ENCODE measurements around the gene PPP1R15A. TPM values are rescaled to one million over a fixed set of nuclear protein-coding genes. Genes with fewer than 3 reads are reported as not detected.
"Not testable (repeated sequence)": the region's sequence is repeated elsewhere in the genome, so short reads cannot be mapped to it uniquely, and the experiment has no call there.

The PPP1R15A gene
- total RNA-seq, 3 donors from 2014 or later = 31.8 to 47.7 (median 44.6) TPM

GRCh38 chr19:48879025-48879637 is 6.9 kb downstream of the PPP1R15A start:
- Histone ChIP-seq H3K4me3 (no peak overlapping the region), H3K4me1 (ENCODE audit: low read depth) (peaks cover 22% of the 10 kb centered on the region), H3K9me3 (no peaks in the 10 kb centered on the region), H3K36me3 (ENCODE audit: low read depth) (no peaks in the 10 kb centered on the region)
- ATAC-seq (no peak), DNase-seq (no peak)
- no peak for TF ChIP-seq CTCF (IDR thresholded peaks at IDR 0.05)
- intact Hi-C loops (cut with DNase I, micrococcal nuclease) = loop anchor here in 1 of 2 donors (10.0 kb wide), 1 partner anchor 86 kb away; the partner anchor contains the start of gene FTL

- H3K9me3 ChIP-seq; H3K4me3 ChIP-seq; ATAC-seq; H3K36me3 ChIP-seq (ENCODE audit: low read depth); DNase-seq: not testable (repeated sequence)
- intact Hi-C loops (cut with DNase I, micrococcal nuclease) = loop anchor here in 1 of 2 donors (10.0 kb wide), 1 partner anchor 85 kb away; the partner anchor contains the start of gene FTL
- peaks cover 17% of the 10 kb centered on the region for H3K4me1 ChIP-seq (ENCODE audit: low read depth)
Measured at GRCh38 chr19:48879696-48880095, 7.5 kb downstream of the PPP1R15A start.

- no peak for TF ChIP-seq CTCF (IDR thresholded peaks at IDR 0.05)
- DNase-seq = no peak
- H3K9me3 ChIP-seq = no peaks in the 10 kb centered on the region
- ATAC-seq = peak; percentile 75
- H3K36me3 ChIP-seq (ENCODE audit: low read depth) = no peaks in the 10 kb centered on the region
- H3K4me1 ChIP-seq (ENCODE audit: low read depth) = no peaks in the 10 kb centered on the region
- H3K4me3 ChIP-seq = no peak overlapping the region
- intact Hi-C loops (cut with DNase I, micrococcal nuclease) = no loop called here
Measured at GRCh38 chr19:48881741-48882657, 9.8 kb downstream of the PPP1R15A start.

- intact Hi-C loops (cut with DNase I, micrococcal nuclease) = no loop called here
- Histone ChIP-seq H3K4me1 (ENCODE audit: low read depth) (no peaks in the 10 kb centered on the region), H3K4me3 (no peak overlapping the region), H3K36me3 (ENCODE audit: low read depth) (no peaks in the 10 kb centered on the region), H3K9me3 (no peaks in the 10 kb centered on the region)
- ATAC-seq (no peak), DNase-seq (no peak)
- TF ChIP-seq CTCF (IDR thresholded peaks at IDR 0.05) = no peak
Measured at GRCh38 chr19:48883726-48884125, 11.5 kb downstream of the PPP1R15A start.

- H3K4me3 ChIP-seq = no peak overlapping the region
Measured at GRCh38 chr19:48887861-48888612, 15.8 kb downstream of the PPP1R15A start.

GRCh38 chr19:48889496-48889895 is 17.3 kb downstream of the PPP1R15A start:
- H3K9me3 ChIP-seq; ATAC-seq; H3K4me3 ChIP-seq; H3K4me1 ChIP-seq (ENCODE audit: low read depth); intact Hi-C loops (cut with DNase I, micrococcal nuclease); H3K36me3 ChIP-seq (ENCODE audit: low read depth); DNase-seq: not testable (repeated sequence)

More at GRCh38 chr19:48887861-48888612, 15.8 kb downstream of the PPP1R15A start:
- no peaks in the 10 kb centered on the region for H3K9me3 ChIP-seq
- no peak for TF ChIP-seq CTCF (IDR thresholded peaks at IDR 0.05)
- no peaks in the 10 kb centered on the region for H3K36me3 ChIP-seq (ENCODE audit: low read depth)
- no peak for DNase-seq
- ATAC-seq = no peak
- H3K4me1 ChIP-seq (ENCODE audit: low read depth) = peaks cover 4% of the 10 kb centered on the region
- intact Hi-C loops (cut with DNase I, micrococcal nuclease) = no loop called here
